HG03432 (cell line): ENCODE measurements around the gene KCNQ4.

Experiments used
- ATAC-seq: cut with Tn5 transposase; IDR thresholded peaks from one replicate; pipeline ENCODE4 v1.9.1; 2021; ENCODE audit warnings: mild to moderate bottlenecking, moderate library complexity; ENCODE audit not compliant: unreplicated experiment

KCNQ4 gene

GRCh38 chr1:40776236-40777072 lies 7.1 kb upstream of the KCNQ4 start:
- ATAC-seq, result no peak

GRCh38 chr1:40777224-40777970 lies 6.2 kb upstream of the KCNQ4 start:
- no peak for ATAC-seq

- ATAC-seq, result no peak
Observed at GRCh38 chr1:40780678-40781607, 2.6 kb upstream of the KCNQ4 start.

- no peak for ATAC-seq
Observed at GRCh38 chr1:40781608-40781971, 2.0 kb upstream of the KCNQ4 start.

- ATAC-seq, result no peak
Observed at GRCh38 chr1:40782371-40782956, 1.1 kb upstream of the KCNQ4 start.

GRCh38 chr1:40784141-40784770 lies 669 bp downstream of the KCNQ4 start:
- no peak for ATAC-seq

GRCh38 chr1:40784771-40785151 lies 1.2 kb downstream of the KCNQ4 start:
- ATAC-seq, result no peak

GRCh38 chr1:40785446-40785845 lies 1.9 kb downstream of the KCNQ4 start:
- no peak for ATAC-seq

GRCh38 chr1:40786171-40786994 lies 2.8 kb downstream of the KCNQ4 start:
- ATAC-seq, result no peak

- no peak for ATAC-seq
Observed at GRCh38 chr1:40786995-40787705, 3.6 kb downstream of the KCNQ4 start.

- ATAC-seq, result no peak
Observed at GRCh38 chr1:40787737-40788560, 4.4 kb downstream of the KCNQ4 start.

GRCh38 chr1:40788561-40789341 lies 5.2 kb downstream of the KCNQ4 start:
- no peak for ATAC-seq

GRCh38 chr1:40789342-40789598 lies 5.7 kb downstream of the KCNQ4 start:
- no peak for ATAC-seq

GRCh38 chr1:40789661-40790430 lies 6.3 kb downstream of the KCNQ4 start:
- no peak for ATAC-seq

GRCh38 chr1:40792036-40792435 lies 8.4 kb downstream of the KCNQ4 start:
- no peak for ATAC-seq

GRCh38 chr1:40793617-40794016 lies 10.0 kb downstream of the KCNQ4 start:
- no peak for ATAC-seq

- ATAC-seq, result no peak
Observed at GRCh38 chr1:40794048-40794447, 10.5 kb downstream of the KCNQ4 start.
